Renal cortical epithelial cell (primary cell): Measurements from ENCODE around the gene DTNBP1. TPM values are rescaled to one million over a fixed set of nuclear protein-coding genes. Genes with fewer than 3 reads are reported as not detected.
A peak's percentile ranks its signal among the peaks of the same experiment; 100 is the strongest.

Experiments
- DNase-seq: peaks from one replicate; pipeline ENCODE4 v3.0.0-alpha.2; 2011; ENCODE audit warnings: low read depth
- total RNA-seq: library from RNA; depleted of rRNA; stranded (reverse); fragments of >200 nt; gene quantifications from 2 replicates; pipeline ENCODE4 v1.2.3, GENCODE V29; 2014

DTNBP1 gene
- total RNA-seq, 1 donor from 2014 or later = 15.1 TPM

- DNase-seq = no peak
These were observed 147.6 kb downstream of the DTNBP1 start for GRCh38 chr6:15515226-15515625.

GRCh38 chr6:15513801-15514711 is 148.8 kb downstream of the DTNBP1 start:
- no peak for DNase-seq

GRCh38 chr6:15513131-15513771 is 149.6 kb downstream of the DTNBP1 start:
- no peak for DNase-seq

DNA sequence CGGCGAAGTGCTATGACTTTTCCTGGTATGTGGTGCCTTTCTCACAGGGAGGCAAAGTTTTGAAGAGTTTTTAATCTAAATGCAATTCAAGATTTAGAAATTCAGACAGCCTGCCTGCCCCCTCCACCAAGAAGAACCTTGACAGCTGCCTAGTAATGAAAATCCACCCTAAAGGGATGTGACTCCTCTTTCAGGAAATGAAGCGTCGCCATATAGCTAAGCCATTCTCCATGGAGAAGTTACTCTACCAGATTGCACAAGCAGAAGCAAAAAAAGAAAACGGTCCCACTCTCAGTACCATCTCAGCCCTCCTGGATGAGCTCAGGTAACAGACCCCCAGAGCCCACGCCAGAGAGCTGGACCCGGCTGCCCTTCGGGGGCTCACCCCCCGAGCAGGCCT is 150.1 kb downstream of the DTNBP1 start:
- no peak for DNase-seq

GRCh38 chr6:15512126-15512525 is 150.7 kb downstream of the DTNBP1 start:
- no peak for DNase-seq

DNA sequence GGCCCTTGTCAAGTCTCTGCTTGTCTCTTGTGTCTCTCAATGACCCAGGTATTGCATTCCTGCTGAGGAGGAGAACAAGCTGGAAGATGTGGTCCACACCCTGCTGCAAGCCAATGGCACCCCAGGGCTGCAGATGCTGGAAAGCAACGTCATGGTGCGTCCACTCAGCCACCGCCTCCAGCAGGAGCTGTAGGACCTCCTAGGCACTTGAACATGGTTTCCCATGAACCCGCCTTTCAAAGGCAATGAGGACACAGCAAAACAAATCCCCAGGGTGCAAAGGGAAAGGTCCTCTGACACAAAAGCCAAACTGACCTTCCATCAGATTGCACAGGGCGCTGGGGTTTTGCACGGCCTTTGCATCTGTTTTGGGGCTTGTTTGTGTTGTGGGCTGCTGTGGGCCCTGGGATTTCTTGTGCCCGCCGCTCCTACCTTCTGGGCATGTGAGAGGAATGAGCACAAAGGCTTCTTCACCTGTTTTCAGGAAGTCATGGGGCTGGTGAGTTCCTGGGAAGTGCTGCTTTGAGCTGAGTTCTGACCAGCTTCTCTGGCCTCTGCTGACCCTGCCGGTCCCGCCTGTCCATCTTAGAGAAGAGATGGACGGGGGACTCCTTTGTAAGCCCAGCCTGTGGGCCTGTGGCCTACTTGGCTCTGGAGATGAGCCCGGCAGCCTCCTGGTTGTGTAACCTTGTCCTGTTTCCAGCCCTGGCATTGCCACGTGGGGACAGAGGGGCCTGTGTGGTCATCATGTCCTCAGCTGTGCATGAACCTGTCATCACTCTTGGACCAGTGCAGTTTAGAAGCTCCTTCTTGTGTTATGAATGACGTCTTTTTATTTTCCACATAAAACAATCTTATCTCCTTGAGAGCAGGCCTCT is 151.3 kb downstream of the DTNBP1 start:
- no peak for DNase-seq

DNA sequence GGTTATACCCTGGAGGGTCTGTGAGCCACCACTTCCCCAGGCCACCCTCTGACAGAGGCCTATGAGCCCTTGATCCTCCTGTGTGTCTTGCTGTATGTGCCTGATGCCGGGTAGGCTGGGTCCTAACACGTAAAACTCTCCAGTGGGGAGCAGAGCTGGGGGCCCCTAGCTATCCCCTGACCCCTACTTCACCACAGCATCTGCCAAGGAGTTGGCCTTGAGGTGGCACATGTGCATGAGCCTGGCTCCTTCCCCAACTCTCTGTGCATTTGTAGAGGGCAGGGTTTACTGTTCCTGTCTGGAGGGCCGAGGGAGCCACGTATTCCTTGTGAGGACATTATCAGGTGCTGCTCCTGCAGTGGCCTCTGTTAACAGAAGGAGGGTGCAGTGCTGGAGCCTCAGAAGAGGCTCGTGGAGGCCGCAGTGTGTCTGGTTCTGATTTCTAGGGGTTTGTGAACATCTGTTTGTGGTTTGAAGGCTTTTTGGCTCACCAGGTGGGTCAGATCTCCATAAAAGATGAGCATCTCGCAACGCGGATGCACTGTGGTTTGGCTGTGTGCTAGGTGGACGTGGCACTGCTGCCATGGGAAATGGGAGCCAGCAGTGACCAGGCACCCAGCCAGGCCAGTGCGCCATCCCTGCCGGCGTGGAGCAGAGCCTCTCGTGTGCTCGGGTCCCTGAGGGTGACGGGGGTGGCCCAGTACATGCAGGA is 152.1 kb downstream of the DTNBP1 start:
- DNase-seq = no peak

- DNase-seq = no peak
These were observed 152.7 kb downstream of the DTNBP1 start for GRCh38 chr6:15510121-15510520.

GRCh38 chr6:15509335-15509933 is 153.4 kb downstream of the DTNBP1 start:
- DNase-seq = no peak

- DNase-seq = no peak
These were observed 153.9 kb downstream of the DTNBP1 start for GRCh38 chr6:15508931-15509330.

- peak; percentile 25 for DNase-seq
These were observed 154.4 kb downstream of the DTNBP1 start for GRCh38 chr6:15508441-15508871.

GRCh38 chr6:15507746-15508145 is 155.1 kb downstream of the DTNBP1 start:
- peak; percentile 61 for DNase-seq

- no peak for DNase-seq
These were observed 155.6 kb downstream of the DTNBP1 start for GRCh38 chr6:15507221-15507620.

GRCh38 chr6:15506066-15506465 is 156.8 kb downstream of the DTNBP1 start:
- no peak for DNase-seq

- DNase-seq = no peak
These were observed 157.3 kb downstream of the DTNBP1 start for GRCh38 chr6:15505463-15505918.

- peak; percentile 97 for DNase-seq
These were observed 158.1 kb downstream of the DTNBP1 start for GRCh38 chr6:15504581-15505350.

- DNase-seq = peak; percentile 41
These were observed 158.8 kb downstream of the DTNBP1 start for GRCh38 chr6:15504040-15504495.

GRCh38 chr6:15503346-15503680 is 159.5 kb downstream of the DTNBP1 start:
- DNase-seq = no peak

DNA sequence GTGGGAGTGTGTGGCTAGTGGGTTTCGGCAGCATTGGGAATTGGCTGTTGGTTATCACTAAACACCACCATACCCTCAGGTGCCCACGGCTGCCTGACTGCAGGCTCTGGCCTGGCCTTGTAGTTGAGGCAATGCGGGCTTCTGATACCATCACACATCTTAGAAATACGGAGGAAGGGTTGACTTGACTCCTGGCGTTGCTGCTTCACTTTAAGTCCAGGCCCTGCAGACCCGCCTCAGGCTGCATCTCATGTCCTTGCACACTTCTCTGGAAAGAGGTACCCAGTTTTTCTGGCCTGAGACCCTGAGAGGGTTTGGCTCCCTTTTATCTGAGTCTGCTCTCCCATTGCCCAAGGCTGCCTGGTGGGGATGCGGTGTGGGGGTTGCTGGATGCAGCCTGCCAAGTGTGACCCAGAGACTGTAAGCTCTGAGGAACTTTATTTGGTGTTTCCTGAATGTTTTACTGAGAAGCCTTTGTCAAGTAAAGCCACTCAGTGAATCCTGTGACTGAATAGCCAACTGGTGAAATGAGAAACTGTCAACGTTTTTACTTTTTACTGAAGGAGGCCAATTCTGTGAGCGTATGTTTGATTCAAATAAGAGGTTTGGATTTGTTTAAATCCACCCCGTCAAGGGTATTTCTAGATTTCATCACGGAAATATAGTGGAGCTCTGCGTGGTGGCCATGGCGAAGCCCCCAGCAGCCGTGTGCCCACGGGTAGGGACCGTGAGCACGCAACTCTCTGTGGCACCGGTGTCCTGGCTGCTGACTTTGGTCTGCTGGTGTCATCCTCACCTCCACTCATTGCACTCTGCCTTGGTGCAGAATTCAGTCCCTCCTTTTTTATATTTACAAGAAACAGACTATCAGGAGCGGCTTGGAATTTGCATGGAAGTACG is 160.1 kb downstream of the DTNBP1 start:
- no peak for DNase-seq
